HepG2 (cell line): ENCODE data around the gene SLC6A6. TPM values are rescaled to one million over a fixed set of nuclear protein-coding genes. Genes with fewer than 3 reads are reported as not detected.

Source experiments
- ATAC-seq: fragments of 200-7000 bp; cut with Tn5 transposase; 3 replicates; pipeline ENCODE4 v1.9.1; 2020; ENCODE audit warnings: mild to moderate bottlenecking, moderate library complexity
- BruUV-seq: library from RNA; stranded (reverse); fragments of 400-500 nt; replicated peaks from 2 replicates; lab custom pipeline; 2021; lab: Mats Ljungman, UMichigan
- CTCF ChIA-PET: fragments of 300-600 bp; formaldehyde crosslinking; extraction: SDS; loops from one replicate; lab custom pipeline; 2021; ENCODE audit warnings: low total read pairs, inconsistent platforms, low intra/inter-chr PET ratio; lab: Yijun Ruan, JAX
- POLR2A ChIA-PET: fragments of 350-600 bp; sonication (Branson Sonifier 250); formaldehyde crosslinking; loops from one replicate; lab custom pipeline; 2020; ENCODE audit warnings: antibody characterized with exemption, inconsistent platforms; lab: Yijun Ruan, JAX
- DNase-seq: peaks from one replicate; pipeline ENCODE4 v3.0.0-alpha.2; 2015; ENCODE audit warnings: low spot score
- FAIRE-seq: peaks from 3 replicates; lab custom pipeline; 2011; peaks lifted over from hg19 to GRCh38; lab: Jason Lieb, UNC
- H2AFZ ChIP-seq: one replicate; pipeline ENCODE4 v1.6.1; 2011; ENCODE audit warnings: low read length, inconsistent platforms
- H3K27ac ChIP-seq: fragments of 300-600 bp; 3 replicates; pipeline ENCODE4 v1.8.0; 2011; ENCODE audit warnings: mixed run types, mild to moderate bottlenecking, mixed read lengths, low read length, inconsistent platforms; ENCODE audit not compliant: insufficient read depth; ENCODE audit errors: extremely low read length
- H3K27me3 ChIP-seq, 2 experiments: fragments of 200-600 bp in 1 of 2; 2 replicates in 1 of 2; 3 replicates in 1 of 2; pipeline versions ENCODE4 v1.6.0 to v1.8.0; 2011; ENCODE audit warnings: low read length in 2 of 2, mild to moderate bottlenecking in 2 of 2, moderate library complexity in 2 of 2, inconsistent platforms in 1 of 2; ENCODE audit not compliant: insufficient read depth in 2 of 2, control insufficient read depth in 1 of 2
- H3K36me3 ChIP-seq, 2 experiments: fragments of 200-600 bp in 1 of 2; replicated peaks in 1 of 2; 2 replicates in 1 of 2; 3 replicates in 1 of 2; pipeline versions ENCODE4 v1.5.1 to v1.8.0; 2011; ENCODE audit warnings: low read length in 2 of 2, inconsistent platforms in 1 of 2; ENCODE audit not compliant: insufficient read depth in 2 of 2, control insufficient read depth in 1 of 2
- H3K4me1 ChIP-seq: 2 replicates; pipeline ENCODE4 v1.5.1; 2012; ENCODE audit warnings: low read length, inconsistent platforms; ENCODE audit not compliant: insufficient read depth
- H3K4me2 ChIP-seq: 2 replicates; pipeline ENCODE4 v1.6.0; 2011; ENCODE audit warnings: low read depth, low read length, inconsistent platforms
- H3K4me3 ChIP-seq, 3 experiments: fragments of 200-600 bp in 1 of 3; sonication (generic), shearing (Covaris generic) in 1 of 3; replicated peaks in 1 of 3; 2 replicates each; pipeline ENCODE4 v1.5.1; 2011 to 2016; ENCODE audit warnings: low read length in 3 of 3, inconsistent platforms in 2 of 3, low read depth in 2 of 3, mild to moderate bottlenecking in 2 of 3, control low read depth in 1 of 3, mixed read lengths in 1 of 3; ENCODE audit not compliant: insufficient read depth in 1 of 3
- H3K79me2 ChIP-seq: one replicate; pipeline ENCODE4 v1.6.1; 2011; ENCODE audit warnings: low read length, inconsistent platforms; ENCODE audit not compliant: insufficient read depth
- H3K9ac ChIP-seq: 2 replicates; pipeline ENCODE4 v1.6.0; 2011; ENCODE audit warnings: mild to moderate bottlenecking, low read depth, low read length, inconsistent platforms; ENCODE audit not compliant: insufficient read depth
- H3K9me3 ChIP-seq: 2 replicates; pipeline ENCODE4 v1.5.1; 2012; ENCODE audit warnings: mild to moderate bottlenecking, low read length
- H4K20me1 ChIP-seq: 2 replicates; pipeline ENCODE4 v1.6.0; 2011; ENCODE audit warnings: inconsistent platforms, mild to moderate bottlenecking, low read length, moderate library complexity; ENCODE audit not compliant: insufficient read depth
- CBFB ChIP-seq: sonication (generic); formaldehyde crosslinking; IDR thresholded peaks from 2 replicates; pipeline ENCODE4 v1.4.0; 2020; ENCODE audit warnings: missing genetic modification reagents
- ZNF362 ChIP-seq: sonication (generic); formaldehyde crosslinking; IDR thresholded peaks from 2 replicates; pipeline ENCODE4 v1.4.0; 2020; ENCODE audit warnings: missing genetic modification reagents, mild to moderate bottlenecking, borderline replicate concordance
- WGBS: methylation state at CpG from one replicate; pipeline ENCODE4 v1.1.6; 2017; ENCODE audit warnings: low lambda C conversion rate; 5-methylcytosine and 5-hydroxymethylcytosine counted together
- in situ Hi-C: cut with HindIII; loops from 2 replicates; pipeline ENCODE4 v1.10.0; 2017; ENCODE audit warnings: low pct_unique_long_range_greater_than_20kb; ENCODE audit not compliant: extremely low pct_ligation_motif_present
- intact Hi-C: fragments of 100-400 bp; cut with micrococcal nuclease; formaldehyde crosslinking; loops from one replicate; pipeline ENCODE4 v1.10.0; 2022; ENCODE audit not compliant: unreplicated experiment
- polyA plus RNA-seq, 8 experiments: library from polyadenylated mRNA; depleted of rRNA in 3 of 8; stranded (reverse) in 7 of 8; unstranded in 1 of 8; fragments of >200 nt; fragmentation: Illumina TruSeq in 4 of 8; extraction: Trizol in 4 of 8; gene quantifications; 2 replicates each; pipeline versions ENCODE4 v1.2.1 to v1.2.3, GENCODE V29; 2011 to 2016; ENCODE audit warnings: low read depth in 4 of 8, missing spikeins in 1 of 8, mixed read lengths in 1 of 8; ENCODE audit not compliant: insufficient read depth in 1 of 8
- total RNA-seq, 5 experiments: library from RNA; depleted of rRNA; stranded (reverse); fragments of >200 nt; fragmentation: Illumina TruSeq; extraction: Trizol; gene quantifications; 2 replicates each; pipeline ENCODE4 v1.2.3, GENCODE V29; 2016; ENCODE audit warnings: low read depth in 1 of 5

Gene SLC6A6
- total and polyA plus RNA-seq, 2 of the 13 experiments (the other 11 are each of a cell fraction or from before 2014, with no cell fraction given) = 14.1 to 20.7 TPM

- WGBS = 0% methylated on average over 1 of the region's 6 CpGs
Observed at GRCh38 chr3:14535616-14536015, 133.2 kb downstream of the SLC6A6 start.

GRCh38 chr3:14536055-14536815 lies 133.8 kb downstream of the SLC6A6 start:
- Histone ChIP-seq H2AFZ (no peak overlapping the region), H3K79me2 (no peaks in the 10 kb centered on the region), H3K9me3 (no peaks in the 10 kb centered on the region), H3K4me2 (no peak overlapping the region), H3K36me3 (no peaks in the 10 kb centered on the region), H3K27ac (no peak overlapping the region), H3K4me3 (no peak overlapping the region), H3K4me1 (no peaks in the 10 kb centered on the region), H3K27me3 (peaks cover 8 to 25% of the 10 kb centered on the region in 2 experiments; a peak in 4 of 5 replicates), H4K20me1 (no peaks in the 10 kb centered on the region), H3K9ac (no peak overlapping the region)
- BruUV-seq = no TSS peak
- no peak for ATAC-seq
- no peak for TF ChIP-seq ZNF362
- ChIA-PET POLR2A (no interaction called here), CTCF (no interaction called here)
- 35% methylated on average over 4 of the region's 10 CpGs for WGBS
- FAIRE-seq = no peak
- DNase-seq = no peak
- in situ Hi-C loops = no loop called here
- intact Hi-C loops = no loop called here

More at GRCh38 chr3:14535616-14536015, 133.2 kb downstream of the SLC6A6 start:
- intact Hi-C loops = no loop called here
- Histone ChIP-seq H3K4me1 (no peaks in the 10 kb centered on the region), H3K79me2 (no peaks in the 10 kb centered on the region), H3K4me3 (no peak overlapping the region), H3K9ac (no peak overlapping the region), H4K20me1 (no peaks in the 10 kb centered on the region), H3K36me3 (no peaks in the 10 kb centered on the region), H3K9me3 (no peaks in the 10 kb centered on the region), H3K4me2 (no peak overlapping the region), H2AFZ (no peak overlapping the region)
- ATAC-seq (no peak), FAIRE-seq (no peak), DNase-seq (no peak)
- POLR2A ChIA-PET = no interaction called here
- BruUV-seq = no TSS peak
- CTCF ChIA-PET = no interaction called here
- TF ChIP-seq CBFB (CRISPR knock-in tag) = no peak
- TF ChIP-seq, all 625 proteins: peak for 0
- Histone ChIP-seq H3K27me3 (peaks cover 6 to 23% of the 10 kb centered on the region in 2 experiments; a peak in 4 of 5 replicates), H3K27ac (no peak overlapping the region)
- in situ Hi-C loops = no loop called here
